UCSD-AML1 (cell line): Measurements from ENCODE around the gene SHTN1.

Experiments
- DNase-seq: peaks from one replicate; lab custom pipeline; 2025; ENCODE audit not compliant: unreplicated experiment; lab: John Stamatoyannopoulos, UW

The SHTN1 gene

GRCh38 chr10:116919706-116920105 is 85.3 kb downstream of the SHTN1 start:
- no peak for DNase-seq

- DNase-seq: no peak
Observed at GRCh38 chr10:116919164-116919563, 85.8 kb downstream of the SHTN1 start.

GRCh38 chr10:116918583-116918982 is 86.4 kb downstream of the SHTN1 start:
- no peak for DNase-seq

GRCh38 chr10:116917481-116917880 is 87.5 kb downstream of the SHTN1 start:
- no peak for DNase-seq

- no peak for DNase-seq
Observed at GRCh38 chr10:116915340-116915739, 89.6 kb downstream of the SHTN1 start.

- DNase-seq: no peak
Observed at GRCh38 chr10:116913695-116914094, 91.3 kb downstream of the SHTN1 start.

- no peak for DNase-seq
Observed at GRCh38 chr10:116912162-116912561, 92.8 kb downstream of the SHTN1 start.

GRCh38 chr10:116910910-116911309 is 94.1 kb downstream of the SHTN1 start:
- no peak for DNase-seq

GRCh38 chr10:116909307-116909706 is 95.7 kb downstream of the SHTN1 start:
- no peak for DNase-seq

GRCh38 chr10:116907245-116907987 is 97.6 kb downstream of the SHTN1 start:
- DNase-seq: no peak

GRCh38 chr10:116905845-116906210 is 99.2 kb downstream of the SHTN1 start:
- DNase-seq: no peak

- no peak for DNase-seq
Observed at GRCh38 chr10:116899626-116900025, 105.4 kb downstream of the SHTN1 start.

- DNase-seq: no peak
Observed at GRCh38 chr10:116893686-116894037, 111.3 kb downstream of the SHTN1 start.

GRCh38 chr10:116892907-116893685 is 111.9 kb downstream of the SHTN1 start:
- no peak for DNase-seq

GRCh38 chr10:116891208-116891607 is 113.8 kb downstream of the SHTN1 start:
- no peak for DNase-seq

GRCh38 chr10:116889066-116889465 is 115.9 kb downstream of the SHTN1 start:
- DNase-seq: no peak

GRCh38 chr10:116888380-116889055 is 116.5 kb downstream of the SHTN1 start:
- no peak for DNase-seq

- no peak for DNase-seq
Observed at GRCh38 chr10:116886772-116887171, 118.2 kb downstream of the SHTN1 start.

GRCh38 chr10:116882639-116883038 is 122.3 kb downstream of the SHTN1 start:
- no peak for DNase-seq

GRCh38 chr10:116880716-116881482 is 124.1 kb downstream of the SHTN1 start:
- no peak for DNase-seq

GRCh38 chr10:116879817-116880216 is 125.2 kb downstream of the SHTN1 start:
- no peak for DNase-seq
